Neural cell (in vitro differentiated cells): ENCODE data around the gene CTSH. TPM values are rescaled to one million over a fixed set of nuclear protein-coding genes. Genes with fewer than 3 reads are reported as not detected.

Experiments
- H2AFZ ChIP-seq: fragments of 200-600, 300-800 bp; sonication (generic), shearing (Covaris generic); 2 replicates; pipeline ENCODE4 v1.6.0; 2014; ENCODE audit warnings: low read depth, mild to moderate bottlenecking, antibody characterized with exemption, low read length, moderate library complexity
- H3F3A ChIP-seq: fragments of 200-600 bp; shearing (Covaris generic); 2 replicates; pipeline ENCODE4 v1.6.1; 2016; ENCODE audit warnings: mild to moderate bottlenecking, moderate library complexity, mixed read lengths, antibody characterized with exemption, low read length; ENCODE audit not compliant: insufficient read depth, poor library complexity, severe bottlenecking
- H3K27ac ChIP-seq: fragments of 200-600, 300-800 bp; sonication (generic), shearing (Covaris generic); 2 replicates; pipeline ENCODE4 v1.5.1; 2014; ENCODE audit warnings: mild to moderate bottlenecking, low read length, moderate library complexity
- H3K27me3 ChIP-seq: fragments of 300-800, 200-600 bp; sonication (generic), shearing (Covaris generic); 2 replicates; pipeline ENCODE4 v1.6.0; 2014; ENCODE audit warnings: mild to moderate bottlenecking, low read depth, low read length, moderate library complexity; ENCODE audit not compliant: insufficient read depth
- H3K36me3 ChIP-seq: fragments of 300-800, 200-600 bp; sonication (generic), shearing (Covaris generic); 2 replicates; pipeline ENCODE4 v1.5.1; 2014; ENCODE audit warnings: mild to moderate bottlenecking, antibody characterized with exemption, low read length, moderate library complexity; ENCODE audit not compliant: insufficient read depth
- H3K4me2 ChIP-seq: fragments of 300-800, 200-600 bp; sonication (generic), shearing (Covaris generic); 2 replicates; pipeline ENCODE4 v1.6.0; 2014; ENCODE audit warnings: mild to moderate bottlenecking, low read length
- H3K4me3 ChIP-seq: fragments of 300-800, 200-600 bp; sonication (generic), shearing (Covaris generic); 2 replicates; pipeline ENCODE4 v1.5.1; 2014; ENCODE audit warnings: mild to moderate bottlenecking, low read length, moderate library complexity
- H3K79me2 ChIP-seq: fragments of 200-600 bp; shearing (Covaris generic); replicated peaks from 2 replicates; pipeline ENCODE4 v1.6.0; 2014; ENCODE audit warnings: mild to moderate bottlenecking, low read length, moderate library complexity; ENCODE audit not compliant: insufficient read depth
- H3K9ac ChIP-seq: fragments of 300-800, 200-600 bp; sonication (generic), shearing (Covaris generic); 2 replicates; pipeline ENCODE4 v1.6.1; 2016; ENCODE audit warnings: mild to moderate bottlenecking, low read length, mixed read lengths
- H3K9me2 ChIP-seq: fragments of 200-600 bp; shearing (Covaris generic); 2 replicates; pipeline ENCODE4 v1.6.1; 2016; ENCODE audit warnings: mild to moderate bottlenecking, low read length, mixed read lengths; ENCODE audit not compliant: insufficient read depth
- H3K9me3 ChIP-seq: fragments of 200-600, 300-800 bp; sonication (generic), shearing (Covaris generic); 2 replicates; pipeline ENCODE4 v1.6.1; 2016; ENCODE audit warnings: mild to moderate bottlenecking, mixed run types, low read length, moderate library complexity, mixed read lengths
- H4K20me1 ChIP-seq: fragments of 200-600 bp; shearing (Covaris generic); 2 replicates; pipeline ENCODE4 v1.6.1; 2016; ENCODE audit warnings: mild to moderate bottlenecking, mixed run types; ENCODE audit not compliant: insufficient read depth
- CTCF ChIP-seq: fragments of 450-650 bp; IDR thresholded peaks from 2 replicates; pipeline ENCODE4 v1.5.1; 2014; ENCODE audit warnings: antibody characterized with exemption, mild to moderate bottlenecking, moderate library complexity; ENCODE audit not compliant: poor library complexity, severe bottlenecking
- EP300 ChIP-seq: fragments of 450-650 bp; conservative IDR thresholded peaks from 2 replicates; pipeline ENCODE4 v1.6.1; 2014; ENCODE audit warnings: antibody characterized with exemption, mild to moderate bottlenecking, moderate library complexity; ENCODE audit not compliant: poor library complexity, severe bottlenecking
- EZH2 ChIP-seq: fragments of 200-600, 300-800 bp; shearing (Covaris generic), sonication (generic); IDR thresholded peaks from 2 replicates; pipeline ENCODE4 v1.6.1; 2014; ENCODE audit warnings: antibody characterized with exemption, low read length, borderline replicate concordance, mild to moderate bottlenecking; ENCODE audit not compliant: insufficient read depth, poor library complexity, severe bottlenecking
- MXI1 ChIP-seq: fragments of 450-650 bp; conservative IDR thresholded peaks from 2 replicates; pipeline ENCODE4 v1.6.1; 2014; ENCODE audit warnings: antibody characterized with exemption, mild to moderate bottlenecking; ENCODE audit not compliant: poor library complexity, severe bottlenecking
- POLR2AphosphoS5 ChIP-seq: IDR thresholded peaks from 2 replicates; pipeline ENCODE4 v1.6.1; 2012
- RAD21 ChIP-seq: fragments of 450-650 bp; conservative IDR thresholded peaks from 2 replicates; pipeline ENCODE4 v1.6.1; 2014; ENCODE audit warnings: antibody characterized with exemption, mild to moderate bottlenecking, moderate library complexity
- REST ChIP-seq: IDR thresholded peaks from 2 replicates; pipeline ENCODE4 v1.6.1; 2012; ENCODE audit warnings: borderline replicate concordance
- SMC3 ChIP-seq: fragments of 450-650 bp; conservative IDR thresholded peaks from 2 replicates; pipeline ENCODE4 v1.6.1; 2014; ENCODE audit warnings: antibody characterized with exemption, mild to moderate bottlenecking, moderate library complexity; ENCODE audit not compliant: poor library complexity
- TAF1 ChIP-seq: IDR thresholded peaks from 2 replicates; pipeline ENCODE4 v1.6.1; 2012; ENCODE audit warnings: low read depth
- polyA plus RNA-seq: library from polyadenylated mRNA; depleted of rRNA; stranded (reverse); fragments of >200 nt; gene quantifications from 2 replicates; pipeline ENCODE4 v1.2.3, GENCODE V29; 2014

The CTSH gene
- polyA plus RNA-seq, 1 donor from 2014 or later: 3.3 TPM

- Histone ChIP-seq H3F3A (no peaks in the 10 kb centered on the region), H3K27me3 (no peaks in the 10 kb centered on the region), H3K79me2 (peaks cover 96% of the 10 kb centered on the region), H3K4me2 (no peak overlapping the region), H3K4me3 (no peak overlapping the region), H3K36me3 (no peaks in the 10 kb centered on the region), H3K9me3 (no peaks in the 10 kb centered on the region), H4K20me1 (peaks cover 73% of the 10 kb centered on the region), H3K9ac (no peak overlapping the region), H2AFZ (no peak overlapping the region), H3K27ac (no peak overlapping the region), H3K9me2 (no peaks in the 10 kb centered on the region)
- TF ChIP-seq EP300: no peak
- TF ChIP-seq CTCF: no peak
- no peak for TF ChIP-seq SMC3
- TF ChIP-seq RAD21: no peak
- no peak for TF ChIP-seq MXI1
- no peak for TF ChIP-seq EZH2
- no peak for TF ChIP-seq POLR2AphosphoS5
- no peak for TF ChIP-seq TAF1
- TF ChIP-seq REST: no peak
Measured at GRCh38 chr15:78881681-78882080, 63.2 kb downstream of the CTSH start.

GRCh38 chr15:78880813-78881212 is 64.0 kb downstream of the CTSH start:
- Histone ChIP-seq H3K9ac (no peak overlapping the region), H3K27ac (no peak overlapping the region), H3K4me2 (no peak overlapping the region), H3K9me3 (no peaks in the 10 kb centered on the region), H3K27me3 (no peaks in the 10 kb centered on the region), H3K9me2 (no peaks in the 10 kb centered on the region), H4K20me1 (peaks cover 78% of the 10 kb centered on the region), H3K79me2 (peaks cover 97% of the 10 kb centered on the region), H3F3A (no peaks in the 10 kb centered on the region), H3K36me3 (no peaks in the 10 kb centered on the region), H3K4me3 (no peak overlapping the region), H2AFZ (no peak overlapping the region)
- TF ChIP-seq RAD21 (no peak), SMC3 (no peak), REST (no peak), TAF1 (no peak), POLR2AphosphoS5 (no peak)
